Measurements from ENCODE around the gene AHR. TPM values are rescaled to one million over a fixed set of nuclear protein-coding genes. Genes with fewer than 3 reads are reported as not detected.
"Not testable (repeated sequence)": the region's sequence is repeated elsewhere in the genome, so short reads cannot be mapped to it uniquely, and the experiment has no call there.

AHR gene
- total RNA-seq, 1 experiment from 2014 or later = 110 TPM

DNA sequence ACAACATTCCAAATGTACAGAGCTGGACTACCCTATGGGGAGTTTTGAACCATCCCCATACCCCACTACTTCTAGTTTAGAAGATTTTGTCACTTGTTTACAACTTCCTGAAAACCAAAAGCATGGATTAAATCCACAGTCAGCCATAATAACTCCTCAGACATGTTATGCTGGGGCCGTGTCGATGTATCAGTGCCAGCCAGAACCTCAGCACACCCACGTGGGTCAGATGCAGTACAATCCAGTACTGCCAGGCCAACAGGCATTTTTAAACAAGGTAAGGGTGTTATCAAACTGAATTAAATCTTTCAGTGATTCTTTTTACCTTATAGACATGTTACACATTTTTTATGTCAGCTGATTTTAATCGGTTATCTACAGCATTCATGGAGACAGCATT lies 41.5 kb downstream of the AHR start:
- DNase-seq (ENCODE audit: low read depth) = no peak

DNA sequence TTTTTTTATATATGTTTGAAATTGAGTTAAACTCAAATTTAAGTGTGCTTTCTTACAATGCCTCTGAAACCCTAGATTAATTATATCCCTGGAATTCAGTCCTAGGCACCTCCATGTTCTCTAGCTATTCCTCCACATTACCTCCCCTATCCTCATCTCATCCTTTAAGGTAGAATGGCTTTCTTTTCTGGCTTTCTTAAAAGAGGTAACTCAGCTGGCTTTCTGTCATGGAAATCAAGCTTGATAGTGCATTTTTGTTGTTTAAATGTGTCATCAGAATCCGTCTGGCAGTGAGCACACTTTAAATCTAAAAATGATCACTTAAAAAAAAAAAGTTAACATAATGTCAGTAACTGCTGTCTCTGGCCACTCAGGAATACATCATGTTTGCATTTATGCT lies 42.2 kb downstream of the AHR start:
- DNase-seq (ENCODE audit: low read depth) = no peak

DNA sequence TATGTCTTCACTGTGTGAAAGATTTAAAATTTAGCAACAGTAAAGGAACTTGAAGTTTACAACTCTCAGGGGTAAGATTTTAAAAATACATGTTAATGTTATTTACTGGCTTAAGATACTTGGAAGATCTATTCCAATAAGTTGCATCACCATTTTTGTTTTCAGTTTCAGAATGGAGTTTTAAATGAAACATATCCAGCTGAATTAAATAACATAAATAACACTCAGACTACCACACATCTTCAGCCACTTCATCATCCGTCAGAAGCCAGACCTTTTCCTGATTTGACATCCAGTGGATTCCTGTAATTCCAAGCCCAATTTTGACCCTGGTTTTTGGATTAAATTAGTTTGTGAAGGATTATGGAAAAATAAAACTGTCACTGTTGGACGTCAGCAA lies 44.3 kb downstream of the AHR start:
- DNase-seq (ENCODE audit: low read depth) = no peak

DNA sequence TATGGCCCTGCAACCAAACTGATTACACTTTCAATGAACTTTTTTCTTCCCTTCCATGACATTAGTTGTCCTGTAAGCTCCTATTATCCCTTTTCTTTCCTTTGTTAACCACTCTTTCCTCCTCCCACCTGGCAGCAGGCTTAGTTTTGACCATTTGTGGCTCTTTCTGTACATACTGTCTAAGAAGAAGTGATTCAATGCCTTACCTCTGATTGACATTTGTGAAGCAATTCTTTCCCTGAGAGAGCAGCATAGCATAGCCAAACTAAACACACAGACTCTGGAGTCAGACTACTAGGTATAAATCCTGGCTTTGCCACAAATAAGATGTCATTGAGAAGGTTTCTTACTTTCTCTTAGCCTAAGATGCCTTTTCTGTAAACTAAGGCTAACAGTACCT lies 48.9 kb downstream of the AHR start:
- DNase-seq (ENCODE audit: low read depth) = no peak

DNA sequence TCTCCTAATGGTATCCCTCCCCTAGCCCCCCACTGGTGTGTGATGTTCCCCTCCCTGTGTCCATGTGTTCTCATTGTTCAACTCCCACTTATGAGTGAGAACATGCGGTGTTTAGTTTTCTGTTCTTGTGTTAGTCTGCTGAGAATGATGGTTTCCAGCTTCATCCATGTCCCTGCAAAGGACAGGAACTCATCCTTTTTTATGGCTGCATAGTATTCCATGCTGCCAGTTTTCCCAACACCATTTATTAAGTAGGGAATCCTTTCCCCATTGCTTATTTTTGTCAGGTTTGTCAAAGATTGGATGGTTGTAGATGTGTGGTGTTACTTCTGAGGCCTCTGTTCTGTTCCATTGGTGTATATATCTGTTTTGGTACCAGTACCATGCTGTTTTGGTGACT lies 50.5 kb downstream of the AHR start:
- not testable (repeated sequence) for DNase-seq (ENCODE audit: low read depth)

DNA sequence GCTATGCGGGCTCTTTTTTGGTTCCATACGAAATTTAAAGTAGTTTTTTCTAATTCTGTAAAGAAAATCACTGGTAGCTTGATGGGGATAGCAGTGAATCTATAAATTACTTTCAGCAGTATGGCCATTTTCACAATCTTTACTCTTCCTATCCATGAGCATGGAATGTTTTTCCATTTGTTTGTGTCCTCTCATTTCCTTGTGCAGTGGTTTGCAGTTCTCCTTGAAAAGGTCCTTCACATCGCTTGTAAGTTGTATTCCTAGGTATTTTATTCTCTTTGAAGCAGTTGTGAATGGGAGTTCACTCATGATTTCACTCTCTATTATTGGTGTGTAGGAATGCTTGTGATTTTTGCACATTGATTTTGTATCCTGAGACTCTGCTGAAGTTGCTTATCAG lies 51.9 kb downstream of the AHR start:
- not testable (repeated sequence) for DNase-seq (ENCODE audit: low read depth)

DNA sequence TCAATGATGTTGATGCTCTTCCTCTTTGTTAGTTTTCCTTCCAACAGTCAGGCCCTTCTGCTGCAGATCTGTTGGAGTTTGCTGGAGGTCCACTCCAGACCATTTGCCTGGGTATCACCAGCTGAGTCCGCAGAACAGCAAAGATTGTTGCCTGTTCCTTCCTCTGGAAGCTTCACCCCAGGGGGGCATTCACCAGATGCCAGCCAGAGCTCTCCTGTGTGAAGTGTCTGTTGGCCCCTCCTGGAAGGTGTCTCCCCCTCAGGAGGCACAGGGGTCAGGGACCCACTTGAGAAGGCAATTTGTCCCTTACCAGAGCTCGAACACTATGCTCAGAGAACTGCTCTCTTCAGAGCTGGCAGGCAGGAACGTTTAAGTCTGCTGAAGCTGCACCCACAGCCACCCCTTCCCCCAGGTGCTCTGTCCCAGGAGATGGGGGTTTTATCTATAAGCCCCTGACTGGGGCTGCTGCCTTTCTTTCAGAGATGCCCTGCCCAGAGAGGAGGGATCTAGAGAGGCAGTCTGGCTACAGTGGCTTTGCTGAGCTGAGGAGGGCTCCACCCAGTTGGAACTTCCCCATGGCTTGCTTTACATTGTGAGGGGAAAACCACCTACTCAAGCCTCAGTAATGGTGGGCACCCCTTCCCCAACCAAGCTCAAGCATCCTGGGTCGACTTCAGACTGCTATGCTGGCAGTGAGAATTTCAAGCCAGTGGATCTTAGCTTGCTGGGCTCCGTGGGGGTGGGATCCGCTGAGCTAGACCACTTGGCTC lies 55.4 kb downstream of the AHR start:
- not testable (repeated sequence) for DNase-seq (ENCODE audit: low read depth)

DNA sequence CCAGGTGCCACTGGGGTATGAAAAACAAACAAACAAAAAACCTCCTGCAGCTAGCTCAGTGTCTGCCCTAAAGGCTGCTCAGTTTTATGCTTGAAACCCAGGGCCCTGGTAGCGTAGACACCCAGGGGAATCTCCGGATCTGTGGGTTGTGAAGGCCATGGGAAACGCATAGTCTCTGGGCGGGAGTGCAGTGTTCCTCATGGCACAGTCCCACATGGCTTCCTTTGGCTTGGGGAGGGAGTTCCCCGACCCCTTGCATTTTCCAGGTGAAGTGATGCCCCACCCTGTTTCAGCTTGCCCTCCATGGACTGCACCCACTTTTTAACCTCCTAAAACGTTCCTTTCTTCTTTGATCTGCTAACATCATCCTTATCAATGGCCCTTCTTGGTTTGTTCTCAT lies 56.0 kb downstream of the AHR start:
- DNase-seq (ENCODE audit: low read depth) = no peak

DNA sequence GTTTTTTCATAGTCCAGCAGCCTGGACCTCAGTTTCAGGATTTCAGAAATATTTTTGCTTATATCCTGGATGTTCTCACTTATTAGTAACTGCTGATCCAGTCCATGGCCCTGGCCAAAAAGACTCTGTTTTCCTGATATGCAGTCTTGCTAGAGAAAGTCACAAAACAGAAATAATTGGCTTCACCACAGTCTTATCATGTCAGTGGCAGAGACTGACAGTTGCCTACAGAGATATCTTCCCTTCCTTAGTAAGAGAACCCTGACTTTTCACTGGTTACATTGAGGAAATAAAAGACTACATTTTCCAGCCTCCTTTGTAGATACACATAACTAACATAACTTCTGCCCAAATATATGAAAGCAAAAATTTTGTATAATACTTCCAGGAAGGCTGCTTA lies 56.6 kb downstream of the AHR start:
- no peak for DNase-seq (ENCODE audit: low read depth)

DNA sequence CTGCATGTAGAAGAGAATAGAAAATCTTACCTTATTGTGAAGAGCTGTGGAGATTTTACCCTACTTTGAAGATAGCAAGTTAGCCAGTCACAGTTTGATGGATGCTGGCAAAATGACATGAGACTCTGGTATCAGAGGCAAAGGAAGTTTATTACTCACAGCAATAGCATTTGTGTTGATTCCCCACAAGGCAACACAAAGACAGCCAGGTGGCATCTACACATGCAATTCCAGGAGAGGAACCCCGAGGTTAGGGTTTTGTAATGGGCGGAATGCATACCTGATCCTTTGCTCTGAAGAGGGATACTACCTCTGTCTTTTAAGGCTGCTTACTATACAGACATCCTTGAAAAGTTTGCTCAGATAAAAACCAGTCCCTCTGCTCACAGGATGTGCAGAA lies 59.5 kb downstream of the AHR start:
- peak; percentile 49 for DNase-seq (ENCODE audit: low read depth)

DNA sequence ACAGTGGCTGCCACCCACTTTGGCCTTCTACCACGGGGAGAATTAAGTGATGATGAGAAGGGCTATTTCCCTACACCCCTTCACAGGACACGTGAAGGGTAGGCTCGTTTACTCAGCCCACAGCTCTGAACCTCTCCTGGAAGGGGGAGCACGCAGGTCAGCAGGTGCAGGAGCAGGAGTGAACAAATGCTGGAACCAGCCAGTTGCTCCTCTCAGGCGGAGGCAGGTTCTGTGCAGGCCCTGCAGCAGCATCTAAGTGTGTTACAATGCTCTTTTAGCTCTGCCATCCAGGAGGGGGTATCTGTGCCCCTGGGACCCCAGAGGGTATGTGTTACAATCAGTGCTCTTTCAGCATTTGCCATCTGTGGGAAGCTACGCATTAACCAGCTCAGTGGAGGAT lies 61.2 kb downstream of the AHR start:
- no peak for DNase-seq (ENCODE audit: low read depth)

DNA sequence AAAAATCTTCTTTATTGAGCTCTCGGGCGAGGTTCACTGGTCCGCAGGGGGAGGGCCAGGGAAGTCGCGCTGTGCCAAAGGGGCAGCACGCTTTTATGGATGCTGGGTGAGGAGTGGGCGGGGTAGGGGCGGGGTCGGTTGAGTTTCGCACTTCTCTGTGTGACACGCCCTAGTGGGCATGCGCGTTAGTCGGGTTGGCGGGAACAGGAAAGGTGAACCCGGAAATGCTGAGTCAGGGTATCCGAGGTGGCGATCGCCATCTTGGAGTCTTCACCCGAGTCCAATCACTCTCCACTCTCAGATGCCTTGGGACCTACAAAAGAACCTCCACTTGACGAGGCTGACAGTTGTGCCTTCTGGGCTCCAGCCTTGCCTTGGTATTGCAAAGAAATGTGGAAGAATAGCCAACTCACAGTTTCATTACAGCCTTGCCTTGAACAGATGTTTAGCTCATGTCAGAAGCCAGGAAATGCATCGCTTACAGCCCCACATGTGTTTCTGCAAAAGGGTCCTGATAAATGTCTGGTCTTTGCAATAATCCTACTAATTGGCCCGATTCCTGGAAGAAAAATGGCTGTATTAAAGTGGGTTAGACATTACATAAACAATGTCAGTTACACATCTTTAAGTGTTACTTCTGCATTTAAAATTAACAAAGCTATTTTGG lies 64.1 kb downstream of the AHR start:
- no peak for DNase-seq (ENCODE audit: low read depth)

DNA sequence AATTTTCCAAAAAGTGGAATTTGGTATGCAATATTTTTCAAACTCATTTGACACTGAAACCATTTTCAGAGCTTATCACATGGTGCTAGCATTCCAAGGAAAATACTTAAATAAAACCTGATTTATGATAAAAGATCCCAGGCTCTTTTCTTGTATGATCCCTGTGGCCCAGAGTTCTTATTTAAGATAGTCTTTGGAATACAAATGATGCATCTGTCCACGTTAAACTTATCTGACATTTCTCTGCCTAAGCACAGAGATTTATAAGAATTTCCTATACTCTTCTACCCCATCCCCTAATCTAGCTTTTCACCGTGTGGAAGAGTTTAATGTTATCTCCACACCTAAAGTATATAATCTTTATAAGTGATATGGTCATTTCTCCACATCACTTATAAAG lies 66.2 kb downstream of the AHR start:
- no peak for DNase-seq (ENCODE audit: low read depth)

DNA sequence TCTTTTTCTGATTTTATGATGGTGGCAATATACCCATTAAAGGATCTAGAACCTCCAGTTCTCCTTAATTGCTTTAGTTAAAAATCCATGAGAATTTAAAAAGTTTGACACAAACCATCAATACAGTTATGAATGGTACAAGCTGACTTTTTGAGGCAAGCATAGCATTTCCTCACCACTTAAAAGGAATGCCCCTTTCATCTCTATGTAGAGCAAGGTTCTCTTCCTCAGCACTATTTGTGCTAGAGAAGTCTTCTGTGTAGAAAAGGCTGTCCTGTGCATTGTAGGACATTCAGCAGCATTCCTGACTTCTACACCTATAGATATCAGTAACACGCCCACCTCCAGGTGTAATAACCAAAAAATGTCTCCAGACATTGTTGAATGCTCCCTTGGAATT lies 67.3 kb downstream of the AHR start:
- DNase-seq (ENCODE audit: low read depth) = no peak

DNA sequence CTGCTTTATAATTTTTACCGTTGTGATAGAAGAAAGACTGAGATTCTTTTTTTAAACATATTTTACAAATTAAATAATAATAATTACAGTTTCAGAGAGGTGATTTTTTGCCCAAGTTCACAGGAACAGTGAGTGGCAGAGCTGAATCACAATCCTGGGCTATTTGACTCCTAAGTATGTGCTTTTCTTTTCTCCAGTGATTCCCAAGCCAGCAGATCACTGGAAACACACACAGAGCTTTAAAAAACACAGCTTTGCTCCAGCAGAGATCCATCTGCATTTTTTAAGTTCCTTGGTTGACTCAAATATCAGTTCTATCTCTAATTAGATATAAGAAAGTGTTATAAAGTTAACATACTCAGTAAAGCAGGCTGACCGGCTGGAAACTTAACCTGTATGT lies 69.0 kb downstream of the AHR start:
- no peak for DNase-seq (ENCODE audit: low read depth)

DNA sequence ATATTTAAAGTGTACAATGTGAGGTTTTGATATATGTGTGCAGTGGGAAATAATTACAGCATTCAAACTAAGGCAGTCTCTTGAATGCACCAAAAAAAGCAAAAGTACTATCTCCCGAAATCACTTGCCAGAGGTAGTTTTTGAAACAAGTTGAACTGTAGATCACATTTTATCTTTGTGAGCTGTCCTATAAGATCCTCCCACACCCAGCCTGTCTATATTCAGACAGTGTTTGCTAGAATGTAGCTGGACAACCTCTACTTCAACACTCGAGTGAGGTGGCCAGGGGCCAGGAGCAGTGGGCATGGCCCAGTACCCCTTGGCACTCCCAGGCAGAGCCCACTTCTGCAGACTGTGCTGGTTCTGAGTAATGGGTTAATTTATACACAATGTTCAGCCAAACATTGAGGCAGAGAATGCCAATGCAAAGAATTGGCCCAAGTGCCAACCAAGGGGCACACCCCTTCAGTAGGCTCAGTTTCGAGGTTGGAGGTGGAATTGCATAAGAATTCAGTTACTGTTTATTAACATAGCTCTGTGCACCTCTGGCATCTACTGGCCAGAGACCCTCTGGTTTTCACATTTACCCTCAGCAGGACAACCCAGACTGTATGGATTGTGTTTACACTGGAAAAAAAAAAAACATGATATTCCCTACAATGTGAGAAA lies 70.5 kb downstream of the AHR start:
- DNase-seq (ENCODE audit: low read depth) = no peak

DNA sequence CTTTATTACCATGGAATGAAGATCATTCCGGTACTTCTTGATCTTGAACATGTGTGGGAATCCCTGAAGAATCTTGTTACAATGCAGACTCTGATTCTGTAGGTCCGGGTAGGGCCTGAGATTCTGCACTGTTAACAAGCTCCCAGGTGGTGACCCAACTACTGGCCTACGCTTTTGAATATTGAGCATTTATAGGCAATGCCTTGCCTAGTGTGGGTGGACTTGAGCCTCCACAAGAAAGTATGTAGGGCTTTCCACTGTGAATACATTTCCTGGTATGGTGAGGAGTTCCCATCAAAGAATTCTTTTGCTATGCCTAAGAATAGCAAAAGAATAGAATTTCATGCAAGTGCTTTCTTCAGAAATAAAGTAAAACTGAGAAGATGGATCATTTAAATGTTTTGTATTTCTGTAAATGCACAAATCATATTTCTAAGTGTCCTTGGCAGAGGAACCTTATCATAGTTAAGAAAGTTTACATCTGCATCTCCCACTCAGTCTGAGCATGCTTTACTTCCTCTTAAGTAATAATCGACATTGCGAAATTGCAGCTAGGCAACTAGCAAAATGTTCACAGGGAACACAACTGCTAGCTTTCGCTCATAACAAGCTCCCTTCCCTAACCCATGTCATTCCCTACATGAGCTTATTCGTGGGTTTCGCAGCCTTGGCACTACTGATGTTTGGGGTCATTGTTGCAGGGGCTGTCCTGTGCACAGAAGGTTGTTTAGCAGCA lies 71.4 kb downstream of the AHR start:
- peak; percentile 87 for DNase-seq (ENCODE audit: low read depth)

DNA sequence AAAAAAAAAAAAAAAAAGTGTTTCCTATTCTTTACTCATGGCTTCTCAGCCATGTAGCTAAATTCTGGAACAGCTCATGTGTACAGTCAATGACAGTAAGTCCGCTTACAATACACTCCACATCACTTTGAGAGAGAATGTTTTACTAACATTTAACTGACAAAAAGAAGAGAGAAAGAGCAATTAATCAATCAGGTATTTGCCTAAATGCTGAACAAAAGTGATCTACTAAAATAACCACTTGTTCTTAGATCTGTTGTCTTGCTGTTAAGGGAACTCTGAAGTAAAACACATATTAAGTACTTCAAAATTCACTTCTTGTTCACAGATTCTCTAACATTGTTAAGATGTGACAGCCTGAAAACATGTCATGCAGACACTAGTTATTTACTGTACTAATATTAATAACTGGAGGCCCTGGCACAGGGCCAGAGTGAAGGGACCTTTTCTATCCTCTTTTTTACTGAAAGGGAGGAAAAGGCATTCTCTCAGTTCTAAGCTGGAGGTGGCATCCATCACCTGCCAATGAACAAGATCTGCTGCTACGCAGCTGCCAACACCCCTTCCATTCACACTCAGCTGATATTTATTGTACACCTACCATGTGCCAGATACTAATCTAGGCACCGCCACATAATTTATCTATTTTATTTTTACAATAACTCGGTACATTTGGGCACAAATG lies 72.6 kb downstream of the AHR start:
- peak; percentile 55 for DNase-seq (ENCODE audit: low read depth)

DNA sequence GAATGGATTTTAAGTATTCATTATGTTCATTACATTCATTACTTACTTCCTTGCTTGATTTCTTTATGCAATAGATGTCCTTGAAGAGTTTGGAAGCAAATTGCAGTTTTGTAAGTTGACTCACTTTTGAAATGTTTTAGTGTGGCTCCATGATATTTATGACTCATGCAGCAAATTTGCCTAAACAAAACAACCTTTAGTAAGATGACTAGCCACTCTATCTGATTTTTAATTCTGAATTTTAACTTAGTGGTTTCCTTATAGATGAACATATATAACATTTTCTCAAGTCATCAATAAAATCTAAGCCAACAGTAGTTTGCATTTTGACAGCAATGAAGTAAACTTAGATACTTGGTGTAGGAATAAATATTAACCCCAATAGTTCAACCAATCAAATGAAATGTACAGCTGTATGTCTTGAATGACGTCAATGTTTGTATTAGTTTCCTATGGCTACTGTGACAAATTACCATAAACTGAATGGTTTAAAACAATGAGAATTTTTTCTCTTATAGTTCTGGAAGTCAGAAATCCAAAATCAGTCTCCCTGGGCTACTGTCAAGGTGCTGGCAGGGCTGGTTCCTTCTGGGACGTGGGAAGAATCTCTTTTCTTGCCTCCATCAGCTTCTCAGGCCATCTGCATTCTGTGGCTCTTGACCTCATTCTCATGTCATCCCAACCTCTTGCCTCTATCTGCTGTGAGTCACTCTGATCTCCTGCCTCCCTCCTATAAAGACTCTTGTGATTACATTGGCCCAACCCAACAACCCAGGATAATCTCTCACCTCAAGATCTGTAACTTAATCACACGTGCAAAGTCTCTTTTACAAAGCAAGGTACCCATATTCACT lies 73.4 kb downstream of the AHR start:
- peak; percentile 99 for DNase-seq (ENCODE audit: low read depth)

DNA sequence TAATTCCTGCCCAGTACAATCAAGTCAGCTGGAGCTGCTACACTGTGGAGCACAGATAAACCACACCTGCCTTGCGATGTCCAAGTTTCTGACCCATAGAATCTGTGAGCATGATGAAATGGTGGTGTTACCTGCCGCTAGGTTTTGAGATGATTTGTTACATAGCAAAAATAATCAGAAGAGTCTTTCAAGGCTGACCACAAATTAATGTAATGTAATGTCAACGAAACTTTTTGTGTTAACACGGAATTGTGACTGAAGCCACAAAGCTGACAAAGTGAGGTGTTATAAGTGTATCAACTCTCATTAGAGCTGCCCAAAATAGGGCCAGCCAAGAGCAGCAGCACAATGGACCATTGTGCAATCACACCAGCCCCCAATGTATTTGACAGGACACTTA lies 75.7 kb downstream of the AHR start:
- no peak for DNase-seq (ENCODE audit: low read depth)

DNA sequence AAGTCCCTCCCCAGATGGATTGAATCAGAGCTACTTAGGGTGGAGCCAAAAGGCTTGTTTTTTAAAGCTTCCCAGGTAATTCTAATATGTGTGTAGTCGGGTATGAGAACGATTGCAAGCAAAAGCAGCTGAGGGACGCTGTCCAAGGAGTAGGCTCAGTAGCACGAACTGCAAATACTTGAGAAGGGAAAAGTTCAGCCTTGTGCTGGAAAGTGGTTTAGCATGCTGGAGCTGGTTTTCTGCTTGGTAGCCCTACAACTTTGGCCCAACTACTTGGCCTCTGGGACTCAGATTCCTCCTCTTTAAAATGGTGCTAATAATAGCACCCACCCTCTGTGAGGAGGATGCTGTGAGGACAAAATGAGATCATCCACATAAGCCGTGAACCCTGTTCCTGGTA lies 76.2 kb downstream of the AHR start:
- no peak for DNase-seq (ENCODE audit: low read depth)
